NOMO-1 (cell line): ENCODE results near the gene RNF11.

ENCODE experiments used
- DNase-seq, 2 experiments: peaks; one replicate each; lab custom pipeline; 2025; ENCODE audit not compliant: unreplicated experiment in 2 of 2; lab: John Stamatoyannopoulos, UW

Gene RNF11

DNA sequence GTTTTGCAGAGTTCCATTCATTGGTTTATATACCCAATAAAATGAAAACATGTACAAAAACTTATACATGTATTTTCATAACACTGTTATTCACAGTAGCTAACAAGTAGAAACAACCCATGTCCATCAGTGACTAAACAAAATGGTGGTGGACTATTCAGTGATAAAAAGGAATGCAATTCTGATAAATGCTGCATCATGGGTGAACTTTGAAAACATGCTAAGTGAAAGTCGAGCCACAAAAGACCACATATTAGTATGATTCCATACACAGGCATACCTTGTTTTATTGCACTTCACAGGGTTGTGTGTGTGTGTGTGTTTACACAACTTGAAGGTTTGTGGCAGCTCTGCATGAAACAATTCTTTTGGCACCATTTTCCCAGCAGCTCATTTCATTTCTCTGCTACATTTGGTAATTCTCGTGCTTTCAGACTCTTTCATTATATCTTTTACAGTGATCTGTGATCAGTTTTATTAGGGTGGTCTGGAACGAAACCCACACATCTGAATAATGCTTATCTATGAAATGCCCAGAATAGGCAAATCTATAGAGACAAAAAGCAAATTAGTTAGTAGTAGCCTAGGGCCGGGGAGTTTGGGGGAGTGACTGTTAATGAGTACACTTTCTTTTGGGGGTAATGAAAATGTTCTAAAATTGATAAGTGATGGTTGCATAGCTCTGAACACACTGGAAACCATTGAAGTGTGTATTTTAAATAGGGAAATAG is 27.2 kb downstream of the RNF11 start:
- no peak for DNase-seq

DNA sequence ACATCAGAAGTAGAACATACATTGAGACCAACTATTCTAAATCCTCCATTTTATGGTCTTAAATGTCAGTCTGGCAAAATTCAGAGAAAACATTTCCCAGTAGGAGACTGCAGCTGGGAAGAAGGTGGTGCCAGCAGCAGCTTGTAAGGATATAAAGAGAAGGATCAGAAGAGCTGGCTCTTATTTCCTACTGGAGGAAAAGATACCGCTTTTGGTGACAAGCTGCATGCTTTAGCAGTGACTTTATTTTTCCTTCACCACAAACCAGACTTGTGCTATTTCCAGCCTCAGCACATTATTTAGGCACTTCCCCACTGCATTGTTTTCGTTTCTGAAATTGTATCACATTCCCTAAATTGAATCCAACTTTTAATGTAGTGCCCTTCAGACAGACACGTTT is 28.4 kb downstream of the RNF11 start:
- peak in 1 of 2 experiments; percentile 37 for DNase-seq

DNA sequence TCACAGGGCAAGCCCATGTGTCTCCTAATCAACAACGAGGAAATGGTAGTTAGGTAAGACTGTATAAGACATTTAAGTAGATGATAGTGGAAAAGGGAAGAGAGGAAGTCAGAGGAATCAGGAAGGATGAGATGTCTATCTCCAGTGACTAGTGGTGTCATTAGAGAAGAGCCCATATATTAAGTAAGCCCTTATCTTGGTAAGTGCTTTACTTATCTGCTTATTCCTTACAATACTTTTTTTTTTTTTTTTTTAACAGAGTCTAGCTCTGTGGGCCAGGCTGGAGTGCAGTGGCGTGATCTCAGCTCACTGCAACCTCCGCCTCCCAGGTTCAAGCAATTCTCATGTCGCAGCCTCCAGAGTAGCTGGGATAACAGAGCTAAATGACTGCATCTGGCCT is 29.5 kb downstream of the RNF11 start:
- DNase-seq = peak in 1 of 2 experiments; percentile 42

DNA sequence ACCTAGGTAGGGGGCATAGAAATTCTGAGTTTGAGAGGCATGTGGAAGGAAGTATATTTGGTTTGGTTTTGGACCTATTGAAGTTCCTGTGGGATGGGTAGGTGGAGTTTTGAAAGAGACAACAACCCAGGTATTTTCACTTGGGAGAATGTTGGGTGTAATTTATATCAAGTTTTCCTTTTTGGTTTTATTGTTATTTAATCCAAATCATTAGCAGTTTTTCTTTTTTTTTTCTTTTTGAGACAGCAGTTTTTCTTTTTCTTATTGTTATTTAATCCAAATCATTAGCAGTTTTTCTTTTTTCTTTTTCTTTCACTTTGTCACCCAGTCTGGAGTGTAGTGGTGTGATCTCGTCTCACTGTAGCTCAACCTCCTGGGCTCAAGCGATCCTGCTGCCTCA is 30.1 kb downstream of the RNF11 start:
- no peak for DNase-seq

- DNase-seq = no peak
Observed at GRCh38 chr1:51266791-51267190, 30.7 kb downstream of the RNF11 start.

DNA sequence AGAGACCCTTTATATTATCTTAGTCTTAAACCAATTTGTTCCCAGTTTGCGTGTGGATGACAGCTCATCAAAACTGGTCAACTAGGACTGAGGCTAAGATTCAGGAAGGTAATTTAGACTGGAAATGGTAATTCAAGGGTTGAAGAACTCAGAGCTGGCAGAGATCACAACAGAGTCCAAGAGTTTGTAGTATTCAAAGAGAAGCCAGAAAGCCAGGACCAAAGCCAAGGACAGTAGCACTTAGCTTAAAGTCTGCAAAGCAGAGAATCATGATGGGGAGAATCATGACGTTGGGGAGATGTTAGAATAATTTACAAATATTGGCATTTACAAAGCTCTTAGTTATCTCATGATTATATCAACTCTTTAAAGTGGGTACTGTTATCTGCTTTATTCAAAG is 32.6 kb downstream of the RNF11 start:
- peak in 1 of 2 experiments; percentile 82 for DNase-seq

DNA sequence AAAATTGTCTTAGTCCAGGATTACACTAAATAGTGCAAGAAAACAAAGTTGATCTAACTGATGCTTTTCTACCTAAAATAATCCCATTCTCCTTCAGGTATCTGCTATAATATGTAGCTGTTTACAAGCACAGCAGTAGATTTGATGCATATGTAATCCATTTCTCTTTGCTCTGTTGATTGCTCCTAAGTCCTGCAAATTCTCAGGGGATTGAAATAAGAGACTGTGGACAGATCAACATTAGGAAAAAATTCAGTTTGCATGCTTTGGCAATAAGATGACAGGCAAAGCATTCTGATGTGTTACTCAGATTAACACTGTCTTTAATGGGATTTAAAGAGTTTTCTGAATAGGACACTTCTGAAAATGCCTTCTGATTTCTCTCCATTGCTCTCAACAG is 34.7 kb downstream of the RNF11 start:
- no peak for DNase-seq

- DNase-seq = no peak
Observed at GRCh38 chr1:51272916-51273315, 36.8 kb downstream of the RNF11 start.

- DNase-seq = no peak
Observed at GRCh38 chr1:51274676-51275075, 38.6 kb downstream of the RNF11 start.

GRCh38 chr1:51276286-51276685 is 40.2 kb downstream of the RNF11 start:
- DNase-seq = no peak

GRCh38 chr1:51280321-51280978 is 44.4 kb downstream of the RNF11 start:
- no peak for DNase-seq

GRCh38 chr1:51281807-51282206 is 45.7 kb downstream of the RNF11 start:
- DNase-seq = no peak

DNA sequence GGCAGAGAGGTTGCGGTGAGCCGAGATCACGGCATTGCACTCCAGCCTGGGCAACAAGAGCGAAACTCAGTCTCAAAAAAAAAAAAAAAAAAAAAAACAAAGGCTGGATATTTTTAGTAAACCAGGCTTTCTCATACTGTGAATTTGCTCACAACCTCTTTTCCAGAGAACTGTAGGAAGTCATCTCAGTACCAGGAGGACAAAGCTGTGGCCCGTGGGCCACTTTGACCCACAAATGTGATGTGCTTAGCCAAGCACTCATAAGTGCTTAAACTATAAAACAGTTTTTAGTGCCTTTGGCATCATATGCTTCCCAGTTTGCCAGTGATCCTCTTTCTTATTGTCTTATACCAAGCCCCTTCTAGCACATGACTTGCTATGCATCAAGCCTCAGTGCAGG is 46.5 kb downstream of the RNF11 start:
- DNase-seq = no peak

GRCh38 chr1:51283979-51284378 is 47.9 kb downstream of the RNF11 start:
- DNase-seq = no peak

DNA sequence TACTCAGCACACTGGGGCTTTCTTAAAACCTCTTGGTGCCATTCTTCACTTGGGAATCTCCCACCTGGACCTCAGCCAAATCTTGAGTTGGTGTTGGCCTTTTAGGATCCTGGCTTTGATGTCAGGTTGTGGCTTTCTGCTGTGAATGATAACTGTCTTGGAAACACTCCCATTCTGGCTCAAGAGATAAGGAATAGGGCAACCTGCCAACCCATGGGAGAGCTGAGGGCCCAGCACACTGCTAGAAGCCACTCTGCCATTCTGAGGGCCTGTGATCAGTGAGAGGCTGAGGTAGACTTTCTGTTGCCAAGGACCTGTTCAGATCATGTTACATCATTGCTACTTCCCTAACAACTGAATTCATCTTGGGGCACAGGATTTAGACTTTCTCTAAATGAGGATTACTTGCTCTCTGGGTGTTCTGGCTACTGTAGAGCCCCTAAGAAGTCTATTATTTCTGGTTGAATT is 48.4 kb downstream of the RNF11 start:
- DNase-seq = no peak

DNA sequence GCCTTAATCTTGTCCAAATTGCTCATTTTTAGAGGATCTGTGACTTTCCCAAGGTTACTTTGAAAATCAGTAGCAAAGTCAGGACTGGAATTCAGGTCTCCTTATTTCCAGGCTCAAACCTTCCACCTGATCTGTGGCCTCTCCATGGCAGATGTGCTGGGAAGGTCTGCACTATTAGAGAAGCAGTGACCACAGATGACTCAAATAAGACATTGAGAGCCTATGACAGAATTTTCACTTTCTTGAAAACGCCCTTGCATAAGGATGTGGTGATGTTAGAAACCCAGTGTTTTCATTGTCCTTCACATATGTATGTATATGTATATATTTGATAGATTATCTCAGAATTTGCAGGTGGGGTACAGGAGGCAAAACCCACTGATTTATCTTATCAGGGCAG is 49.0 kb downstream of the RNF11 start:
- no peak for DNase-seq

DNA sequence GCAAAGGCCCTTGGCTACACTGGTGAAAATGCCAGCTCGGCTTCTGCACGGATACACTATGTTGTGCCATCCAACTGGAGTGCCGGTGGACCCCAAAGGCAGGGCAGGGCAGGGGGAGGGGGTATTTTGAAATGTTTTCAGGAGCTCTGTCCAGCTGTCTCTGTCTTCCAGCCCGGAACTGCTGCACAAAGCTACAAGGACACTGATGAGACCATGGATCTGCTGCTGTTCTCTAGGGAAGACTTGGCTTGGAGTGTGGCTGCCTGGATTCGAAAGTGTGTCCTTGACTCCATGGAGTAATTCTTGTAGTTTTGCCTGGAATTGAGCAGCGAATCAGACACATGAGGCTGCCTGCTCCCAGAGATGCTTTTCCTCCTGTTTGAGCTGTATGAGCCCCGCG is 51.9 kb downstream of the RNF11 start:
- no peak for DNase-seq

DNA sequence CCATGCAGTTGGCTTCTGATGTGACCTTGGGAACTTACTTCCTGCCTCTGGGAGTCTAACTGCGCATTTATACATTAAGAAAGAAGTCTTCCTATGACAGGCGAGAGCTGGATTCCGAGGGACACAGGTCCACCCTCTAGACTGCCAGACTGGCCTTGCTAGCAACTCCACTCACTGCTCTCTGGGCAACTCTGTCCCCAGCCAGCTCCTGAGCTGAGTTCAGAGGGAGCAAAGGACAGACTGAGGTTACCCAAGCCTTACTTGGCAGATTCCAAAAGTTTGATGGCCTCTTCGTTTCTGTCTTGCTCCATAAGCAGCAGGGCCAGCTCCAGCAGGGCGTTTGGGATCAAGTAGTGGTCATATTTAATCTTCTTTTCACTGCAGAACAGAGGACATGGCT is 52.5 kb downstream of the RNF11 start:
- DNase-seq = no peak

DNA sequence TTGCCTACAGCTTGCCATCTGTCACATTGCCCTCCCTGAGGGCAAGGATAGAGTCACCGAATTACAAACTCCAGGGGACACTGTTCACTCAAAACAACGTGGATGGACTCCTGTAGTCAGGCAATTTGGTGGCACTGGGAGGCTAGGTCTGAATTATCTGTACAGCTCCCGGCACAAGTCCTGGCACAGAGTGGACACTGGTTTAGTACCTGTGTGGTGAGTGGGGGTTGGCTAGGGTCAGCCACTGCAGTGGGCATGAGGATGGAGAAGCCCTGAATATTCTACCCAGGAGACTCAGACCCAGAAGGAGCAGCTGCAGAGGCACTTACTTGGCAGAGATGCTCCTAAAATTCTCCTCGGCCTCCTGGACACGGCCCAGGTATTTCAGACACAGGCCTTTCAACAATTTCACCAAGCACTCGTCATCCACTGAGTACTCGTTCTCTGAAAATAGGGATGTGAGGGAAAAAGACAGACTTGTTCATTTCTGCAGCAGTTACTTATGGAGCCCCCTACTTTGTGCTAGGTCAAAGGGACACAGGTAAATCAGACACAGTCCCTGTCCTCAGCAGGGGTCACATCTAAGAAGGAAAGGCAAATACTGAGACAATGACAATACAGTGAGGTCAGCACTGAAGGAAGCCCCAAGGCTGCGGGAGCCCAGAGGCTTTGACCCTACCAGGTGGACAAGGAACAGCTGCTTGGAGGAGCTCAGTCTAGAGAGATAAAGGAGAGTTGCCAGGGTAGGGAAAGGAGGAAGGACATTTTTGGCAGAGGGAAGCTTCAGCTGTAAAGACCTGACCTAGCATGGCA is 53.8 kb downstream of the RNF11 start:
- DNase-seq = no peak

GRCh38 chr1:51290489-51290847 is 54.4 kb downstream of the RNF11 start:
- no peak for DNase-seq

DNA sequence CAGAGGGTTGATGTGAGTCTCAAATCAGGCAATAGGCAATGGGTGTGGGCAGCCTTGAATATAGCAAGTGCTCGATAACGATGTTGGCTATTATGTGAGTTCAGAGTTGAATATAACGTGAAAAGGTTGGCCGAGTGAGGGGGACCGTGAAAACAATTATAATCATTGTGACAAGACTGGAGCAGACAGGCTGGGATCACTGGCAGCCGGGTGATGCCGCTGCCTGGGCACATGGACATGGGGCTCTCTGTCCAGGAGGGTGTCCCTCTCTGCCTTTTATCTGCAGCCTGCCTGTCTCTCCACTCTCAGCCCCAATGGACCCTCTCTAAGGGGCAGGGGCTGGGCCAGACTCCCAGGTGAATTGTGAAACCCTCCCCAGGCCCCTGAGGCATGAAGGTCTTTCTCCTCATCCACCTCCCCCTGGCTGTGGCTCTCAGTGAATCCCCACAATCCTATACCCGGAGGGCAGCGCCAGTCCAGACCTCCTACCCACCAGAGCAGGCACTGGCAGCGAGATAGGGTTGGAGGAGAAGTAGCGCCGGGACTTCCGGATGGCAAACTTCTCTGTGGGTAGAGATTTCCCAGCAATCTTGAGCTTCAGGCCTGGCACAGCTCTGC is 57.9 kb downstream of the RNF11 start:
- no peak for DNase-seq
